ENCODE results near the gene ASB6.

- TF ChIP-seq CTCF (IDR thresholded peaks at IDR 0.05) (no peak), FOXM1 (IDR thresholded peaks at IDR 0.05; ENCODE audit: low read depth) (no peak), MAX (IDR thresholded peaks at IDR 0.05; ENCODE audit: low read depth) (no peak), RAD21 (IDR thresholded peaks at IDR 0.05; ENCODE audit: low read length) (no peak), EZH2phosphoT487 (IDR thresholded peaks at IDR 0.05; ENCODE audit: borderline replicate concordance, low read depth) (no peak)
Measured at GRCh38 chr9:129615407-129616285, 26.3 kb downstream of the ASB6 start.
